22Rv1 (cell line): ENCODE results near the gene TAPBPL.

Source experiments
- H3K27ac ChIP-seq: fragments of 450-650 bp; 2 replicates; pipeline ENCODE4 v1.5.1; 2017
- CTCF ChIP-seq: fragments of 450-650 bp; IDR thresholded peaks from 2 replicates; pipeline ENCODE4 v1.5.1; 2017; ENCODE audit warnings: mild to moderate bottlenecking
- ZFX ChIP-seq: fragments of 450-650 bp; IDR thresholded peaks from 2 replicates; pipeline ENCODE4 v1.6.1; 2017; ENCODE audit warnings: antibody characterized with exemption, borderline replicate concordance

Gene TAPBPL

GRCh38 chr12:6507102-6507998 lies 55.5 kb downstream of the TAPBPL start:
- peak overlapping the region; percentile 31; the same call in 1 of the 2 replicates for H3K27ac ChIP-seq
- TF ChIP-seq ZFX (no peak), CTCF (no peak)

GRCh38 chr12:6508087-6508486 lies 56.2 kb downstream of the TAPBPL start:
- H3K27ac ChIP-seq = peak overlapping the region; percentile 31; the same call in 1 of the 2 replicates
- no peak for TF ChIP-seq ZFX
- TF ChIP-seq CTCF = no peak
